ENCODE measurements around the gene RAP1A.
"Not testable (repeated sequence)": the region's sequence is repeated elsewhere in the genome, so short reads cannot be mapped to it uniquely, and the experiment has no call there.

Gene RAP1A

DNA sequence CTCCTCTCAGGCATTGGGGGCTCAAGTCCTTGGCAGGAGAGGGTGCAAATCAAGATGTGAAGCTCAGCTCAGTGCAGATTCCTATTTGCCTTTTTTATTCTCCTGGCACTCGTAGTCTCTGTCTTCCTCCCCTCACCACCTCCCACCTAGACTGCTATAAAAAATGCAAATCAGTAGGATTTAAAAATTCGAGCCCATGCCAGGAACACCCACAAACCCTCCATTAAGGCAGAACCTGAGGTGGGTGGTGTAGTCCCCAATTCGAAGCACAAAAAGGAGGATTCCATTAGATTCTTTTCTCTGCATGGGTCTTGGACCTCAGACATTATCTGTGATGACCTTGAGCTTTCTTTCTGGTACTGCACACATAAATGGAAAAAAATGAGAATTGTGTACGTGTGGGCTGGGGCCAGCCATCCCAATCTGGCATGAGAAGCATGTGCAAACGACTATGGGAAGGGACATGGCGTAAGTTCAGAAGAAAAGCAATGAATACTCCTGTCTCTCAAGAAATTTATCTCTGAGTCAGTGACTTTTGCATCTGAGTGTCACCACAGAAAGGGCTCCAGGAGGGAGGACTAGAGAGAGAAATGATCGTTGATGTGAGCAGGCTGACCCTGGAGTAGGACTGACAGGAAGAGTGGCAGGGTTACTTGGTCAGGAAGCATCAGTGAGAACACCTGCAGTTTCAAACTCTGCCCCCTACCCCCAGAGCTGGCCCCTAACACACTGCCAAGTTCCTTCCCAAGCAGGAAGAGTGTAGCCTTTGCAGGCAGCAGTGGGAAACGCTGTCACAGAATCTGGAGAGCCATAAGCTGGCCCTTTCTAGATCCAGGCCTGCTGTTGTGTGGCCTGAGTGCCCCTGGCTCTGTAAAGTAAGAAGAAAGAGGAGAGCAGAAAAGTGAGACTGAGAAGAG is 117.9 kb downstream of the RAP1A start:
- DNase-seq (ENCODE audit: low spot score), result no peak

DNA sequence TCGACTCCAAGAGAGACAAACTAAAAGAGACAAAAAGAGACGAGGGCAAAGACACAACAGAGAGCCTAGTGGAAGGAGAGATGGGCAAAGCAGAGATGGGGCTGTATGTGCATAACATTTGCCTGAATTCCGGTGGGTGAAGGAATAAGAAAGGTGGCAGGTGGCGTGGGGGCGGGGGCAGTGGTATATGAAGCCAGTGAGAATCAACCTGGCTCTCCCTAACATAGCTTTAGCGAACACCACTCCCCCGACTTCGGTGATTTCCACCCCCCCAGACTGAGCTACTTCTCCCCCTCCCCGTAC is 118.5 kb downstream of the RAP1A start:
- no peak for DNase-seq (ENCODE audit: low spot score)

DNA sequence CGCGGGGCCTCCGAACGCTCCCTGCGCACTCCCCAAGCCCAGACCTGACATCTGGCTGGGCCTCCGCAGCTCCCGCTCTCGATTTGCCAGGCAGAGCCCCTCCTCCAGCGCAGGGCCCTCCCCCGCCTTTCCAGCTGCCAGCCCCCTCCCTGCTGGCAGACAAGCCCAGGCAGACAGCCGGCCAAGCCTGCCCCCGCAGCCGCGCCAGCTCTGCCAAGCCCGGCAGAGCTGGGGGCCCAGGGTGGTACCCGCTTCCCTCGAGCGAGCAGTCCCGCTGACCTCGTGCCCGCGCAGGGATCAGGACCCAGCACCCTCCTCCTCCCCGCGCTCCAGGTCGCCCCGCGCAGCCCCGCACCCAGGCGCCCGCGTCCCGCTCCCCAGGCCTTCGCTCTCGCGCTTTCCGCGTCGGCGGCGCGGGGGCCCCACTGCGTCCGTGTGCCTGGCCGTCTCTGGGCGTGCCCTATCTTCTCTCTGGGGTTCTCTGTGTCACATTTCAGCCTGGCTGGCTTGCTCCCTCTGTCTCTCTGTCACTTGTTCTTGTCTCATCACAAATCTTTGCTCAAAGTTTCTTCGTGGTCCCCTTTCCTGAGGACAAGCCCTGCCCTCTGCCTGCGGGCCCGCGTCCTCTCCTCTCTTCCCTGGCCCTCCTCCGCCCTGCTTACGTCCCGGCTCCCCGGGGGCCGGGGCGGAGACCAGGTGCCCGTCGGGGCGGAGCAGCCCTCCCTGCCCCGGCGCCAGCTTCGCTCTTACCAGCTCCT is 119.0 kb downstream of the RAP1A start:
- DNase-seq (ENCODE audit: low spot score), result peak; percentile 34

DNA sequence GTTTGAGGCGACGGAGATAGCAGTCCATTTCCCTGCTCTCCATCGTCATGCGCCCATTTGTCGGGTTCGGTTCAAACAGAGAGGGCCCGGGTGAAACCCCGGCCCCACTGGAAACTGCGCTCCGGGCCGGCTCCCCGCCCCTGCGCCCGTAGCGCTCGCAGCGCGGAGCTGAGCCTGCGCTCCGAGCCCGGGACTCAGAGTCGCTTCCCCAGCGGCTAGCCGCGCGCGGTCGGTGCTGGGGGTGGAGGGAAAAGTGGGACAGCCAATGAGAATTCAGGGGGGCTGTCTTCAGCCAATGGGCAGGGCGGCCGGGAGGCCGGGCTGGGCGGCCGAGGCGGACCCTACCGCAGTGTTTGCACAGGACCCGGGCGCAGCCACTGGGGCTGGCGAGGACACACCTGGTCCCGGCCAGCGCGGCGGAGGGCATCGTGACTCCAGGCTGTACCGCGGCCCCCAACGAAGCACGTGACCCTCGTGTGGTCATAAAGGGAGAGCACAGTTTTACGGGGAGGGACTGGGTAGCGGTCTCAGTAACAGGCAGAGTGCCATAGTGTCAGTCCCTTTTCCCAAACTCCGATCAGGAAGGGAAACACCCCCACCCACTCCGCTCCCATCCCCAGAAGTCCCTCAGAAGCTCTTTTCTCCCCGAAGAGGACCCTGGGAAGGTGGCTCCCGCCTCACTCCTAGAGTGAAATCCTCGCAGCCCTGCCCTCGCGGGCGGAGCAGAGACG is 119.8 kb downstream of the RAP1A start, which contains the start of gene INKA2:
INKA2 (minus strand) TSS at position 202 of the 731 bp plus-strand sequence; CDS start at position 49, 153 bp downstream.
- peak; percentile 87 for DNase-seq (ENCODE audit: low spot score)

DNA sequence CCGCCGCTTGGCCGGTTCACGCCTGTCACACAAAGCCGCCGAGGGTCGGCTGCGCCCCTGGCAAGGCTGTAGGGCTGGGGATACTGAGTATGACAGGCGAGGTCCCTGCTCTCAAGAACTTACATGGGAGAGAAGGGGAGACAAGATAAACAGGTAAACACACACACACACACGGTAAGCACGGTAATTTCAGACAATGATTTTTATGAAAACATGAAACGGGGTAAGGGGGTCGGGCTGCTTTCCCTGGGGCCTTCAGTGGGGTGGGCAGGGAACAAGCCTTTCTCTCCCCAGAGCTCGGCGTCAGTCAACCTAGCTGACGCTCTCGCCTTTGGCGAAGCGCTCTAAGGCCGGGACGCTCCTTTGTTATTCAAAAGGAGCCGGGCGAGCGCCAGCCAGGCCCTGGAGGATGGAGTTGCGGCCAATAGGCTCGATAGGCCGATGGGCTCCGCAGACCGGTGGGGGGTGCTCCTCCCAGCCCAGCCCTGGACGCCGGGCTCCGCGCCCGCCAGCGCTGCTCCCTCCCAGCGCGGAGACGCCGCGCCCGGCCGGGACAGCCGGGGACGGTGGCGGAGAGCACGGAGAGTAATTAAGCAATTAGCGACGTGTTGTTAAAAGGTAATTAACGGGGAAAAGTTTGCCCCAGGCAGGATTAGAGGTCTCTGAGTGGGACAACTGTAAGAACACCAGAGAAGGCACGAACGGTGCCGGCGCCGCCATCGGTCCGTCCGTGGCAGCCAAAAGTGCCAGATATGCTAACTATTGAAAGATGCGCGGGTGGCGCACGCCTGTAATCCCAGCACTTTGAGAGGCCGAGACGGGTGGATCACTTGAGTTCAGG is 120.6 kb downstream of the RAP1A start:
- DNase-seq (ENCODE audit: low spot score), result peak; percentile 80

DNA sequence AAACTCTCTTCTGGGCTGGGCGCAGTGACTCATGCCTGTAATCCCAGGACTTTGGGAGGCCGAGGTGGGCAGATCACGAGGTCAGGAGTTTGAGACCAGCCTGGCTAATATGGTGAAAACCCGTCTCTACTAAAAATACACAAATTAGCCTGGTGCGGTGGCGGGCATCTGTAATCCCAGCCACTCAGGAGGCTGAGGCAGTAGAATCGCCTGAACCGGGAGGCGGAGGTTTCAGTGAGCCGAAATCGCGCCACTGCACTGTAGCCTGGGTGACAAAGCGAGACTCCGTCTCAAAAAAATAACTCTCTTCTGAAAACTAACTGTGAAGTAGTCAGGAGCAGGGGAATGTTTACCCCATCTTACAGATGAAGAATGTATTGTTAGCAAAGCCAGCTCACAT is 122.7 kb downstream of the RAP1A start:
- not testable (repeated sequence) for DNase-seq (ENCODE audit: low spot score)

DNA sequence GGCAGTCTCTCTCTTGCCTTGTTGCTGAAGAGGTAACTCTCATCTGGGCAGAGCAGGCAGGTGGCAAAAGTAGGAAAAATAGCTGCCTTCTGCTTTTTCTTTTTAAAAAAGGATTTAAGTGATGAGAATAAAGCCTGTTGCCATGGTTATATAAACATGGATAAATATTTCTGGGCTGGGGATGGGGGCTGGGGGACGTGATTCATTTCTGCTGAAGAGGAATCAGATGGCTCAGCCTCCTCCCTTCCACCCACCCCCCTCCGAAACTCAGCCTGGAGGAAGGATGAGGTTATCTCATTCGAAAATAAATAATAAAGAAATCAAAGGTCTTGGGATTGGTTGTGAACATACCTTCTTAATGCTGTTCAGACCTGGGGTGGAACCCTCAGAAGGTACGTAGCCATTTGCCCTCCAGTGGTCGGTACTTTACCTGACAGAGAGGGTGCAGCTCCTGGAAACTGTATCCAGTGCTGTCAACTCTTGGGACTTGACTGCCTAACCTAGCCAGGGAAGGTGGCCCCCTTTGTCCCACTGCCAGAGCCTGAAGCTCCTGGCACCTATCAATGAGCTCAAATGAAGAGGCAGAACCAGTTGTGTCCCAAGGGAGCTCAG is 123.5 kb downstream of the RAP1A start:
- DNase-seq (ENCODE audit: low spot score), result no peak

DNA sequence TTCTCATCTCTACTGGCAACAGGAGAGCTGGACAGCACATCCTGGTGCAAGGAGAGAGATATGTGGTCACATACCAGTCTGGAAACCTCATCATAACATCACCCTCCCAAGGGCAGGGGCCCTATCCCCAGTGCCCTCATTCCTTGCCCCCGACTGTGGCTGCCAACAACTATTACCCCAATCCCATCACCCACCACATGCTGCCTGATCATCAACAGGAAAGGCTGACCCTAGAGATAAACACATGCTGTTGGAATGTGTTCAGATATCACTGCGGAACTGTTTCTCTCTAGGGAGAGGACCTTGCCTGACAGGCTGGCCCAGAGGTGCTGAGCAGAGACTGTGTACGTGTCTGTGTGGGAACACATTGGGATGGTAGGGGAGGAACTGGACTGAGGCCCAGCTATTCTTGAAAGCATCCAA is 124.1 kb downstream of the RAP1A start:
- peak; percentile 63 for DNase-seq (ENCODE audit: low spot score)

DNA sequence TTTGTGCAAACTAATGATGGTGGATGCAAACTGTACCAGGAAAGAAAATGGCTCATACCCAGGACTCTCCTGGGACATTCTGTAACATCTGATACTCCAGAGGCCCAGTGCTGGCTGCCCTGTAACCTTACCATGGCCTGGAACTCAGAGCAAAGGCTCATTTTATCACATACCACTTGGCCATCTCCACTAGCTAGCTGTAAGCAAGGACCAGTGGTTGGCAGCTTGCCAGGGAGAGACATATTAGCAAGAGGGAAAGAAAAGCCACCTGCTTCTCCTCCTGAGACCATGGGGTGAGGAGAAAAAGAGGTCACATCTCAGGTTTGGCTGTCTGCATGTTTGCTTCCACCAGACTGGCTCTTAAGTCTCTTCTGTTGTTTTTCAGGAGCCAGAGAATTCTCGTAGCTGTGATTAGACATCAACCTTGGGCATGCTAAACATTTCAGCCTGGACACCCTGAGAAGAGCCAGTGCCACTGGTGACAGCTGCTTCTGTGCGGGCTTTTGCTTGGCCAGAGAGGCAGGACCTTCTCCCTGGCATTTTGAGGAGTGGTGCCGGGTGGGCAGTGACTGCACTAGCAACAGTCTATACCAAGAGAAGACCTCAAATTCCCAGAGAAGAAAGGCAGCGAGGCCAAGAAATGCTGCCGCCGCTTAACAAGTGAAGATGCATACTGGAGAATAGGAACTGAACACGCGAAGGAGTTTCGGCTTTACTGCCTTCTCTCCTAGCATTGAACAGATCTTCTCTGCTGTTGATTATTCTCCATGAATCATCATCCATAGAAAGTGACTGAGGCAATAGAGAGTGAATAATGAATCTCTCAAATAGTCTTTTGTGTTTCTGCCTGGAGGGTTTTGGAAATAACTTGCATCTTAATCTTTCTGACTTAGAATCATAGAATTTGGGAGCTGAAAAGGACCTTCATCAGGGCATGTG is 126.4 kb downstream of the RAP1A start:
- no peak for DNase-seq (ENCODE audit: low spot score)

DNA sequence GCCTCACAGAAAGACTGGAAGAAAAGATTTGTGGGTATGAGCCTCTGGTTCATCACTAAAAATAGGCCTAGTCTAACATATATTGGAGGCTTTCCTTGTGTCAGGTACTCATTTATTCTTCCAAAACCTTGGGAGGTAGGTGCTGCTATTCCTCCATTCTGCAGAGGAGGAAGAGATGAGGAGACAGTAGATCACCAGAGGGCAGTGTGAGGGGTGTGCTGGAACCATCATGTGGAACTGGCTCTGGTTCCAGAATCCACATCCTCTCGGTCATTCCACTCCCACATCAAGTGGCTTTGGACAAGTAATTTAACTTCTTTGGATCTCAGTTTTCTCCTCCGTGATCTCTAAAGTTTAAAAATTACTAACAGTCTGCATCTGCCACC is 127.0 kb downstream of the RAP1A start:
- no peak for DNase-seq (ENCODE audit: low spot score)

DNA sequence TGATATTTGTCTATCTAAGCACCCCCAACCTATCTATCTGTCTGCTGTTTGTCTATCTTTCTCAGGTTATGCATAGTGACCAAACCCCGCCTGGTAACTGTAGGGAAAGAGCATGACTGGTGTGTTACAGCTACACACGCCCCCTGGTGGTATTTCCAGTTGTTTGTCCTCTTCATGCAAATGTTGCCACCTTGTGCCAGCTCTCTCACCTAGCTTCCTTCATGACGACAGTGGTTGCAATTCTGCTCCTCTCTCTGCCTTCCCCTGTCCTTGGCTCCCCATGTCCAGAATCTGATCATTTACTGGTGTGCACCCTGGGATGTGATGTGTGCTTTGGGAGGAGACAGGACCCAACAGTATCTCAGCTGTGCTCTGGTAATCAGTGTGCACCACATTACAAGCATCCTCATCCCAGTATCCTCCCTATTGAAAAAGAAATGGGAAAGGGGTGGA is 127.7 kb downstream of the RAP1A start:
- DNase-seq (ENCODE audit: low spot score), result peak; percentile 69

DNA sequence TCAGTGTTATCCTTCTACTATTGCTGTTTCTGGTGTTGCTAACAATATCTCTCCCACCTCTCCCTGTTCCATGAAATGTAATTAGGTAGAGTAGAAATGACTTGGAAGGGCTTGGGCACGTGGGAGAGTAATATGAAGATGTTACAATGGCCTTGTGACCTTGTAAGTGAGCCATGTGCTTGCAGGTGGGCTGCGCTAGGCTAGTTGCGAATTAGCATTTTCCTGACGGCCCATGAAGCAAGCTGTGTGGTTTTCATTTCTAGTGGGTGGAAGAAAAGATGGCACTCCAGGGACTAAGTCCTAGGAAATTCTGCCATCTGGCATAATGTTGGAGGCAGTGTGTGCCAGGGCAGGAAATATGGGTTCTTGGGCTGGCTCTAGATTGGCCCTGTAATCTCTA is 128.4 kb downstream of the RAP1A start:
- DNase-seq (ENCODE audit: low spot score), result no peak

DNA sequence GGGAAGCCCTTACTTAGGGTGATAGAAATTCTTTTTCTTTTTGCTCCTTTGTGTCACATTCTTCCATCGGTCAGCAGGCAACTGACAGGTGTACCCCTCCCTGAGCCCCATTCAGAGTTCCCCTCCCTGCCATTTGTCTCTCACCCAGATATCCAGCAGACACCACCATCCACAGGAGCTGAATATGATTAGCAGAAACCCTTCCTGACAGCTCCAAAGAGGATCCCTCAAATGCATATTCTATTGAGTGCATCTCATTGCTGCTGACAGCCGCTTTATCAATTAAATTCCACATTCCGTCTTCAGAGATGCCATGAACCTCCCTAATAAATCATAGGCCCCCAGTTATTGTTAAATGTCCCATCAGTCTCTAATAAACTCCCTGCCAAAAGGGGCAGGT is 130.0 kb downstream of the RAP1A start:
- no peak for DNase-seq (ENCODE audit: low spot score)

DNA sequence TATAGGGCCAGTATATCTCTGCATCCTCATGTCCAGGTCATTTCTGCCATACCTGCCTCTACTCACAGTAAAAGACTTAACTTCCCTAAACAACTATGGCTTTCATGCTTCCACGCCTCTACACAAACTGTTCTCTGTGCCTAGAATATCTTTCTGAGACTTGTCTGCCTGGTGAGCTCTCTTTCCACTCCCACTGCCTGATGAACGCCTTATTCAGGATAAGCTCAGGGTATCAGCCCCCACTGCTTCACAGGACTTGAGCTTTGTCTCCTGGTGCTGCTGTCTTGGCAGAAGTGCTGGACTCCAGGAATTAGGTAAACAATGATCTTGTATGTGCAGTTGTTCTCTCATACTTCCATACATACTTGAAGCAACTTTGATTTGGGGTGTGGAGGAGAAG is 131.3 kb downstream of the RAP1A start:
- DNase-seq (ENCODE audit: low spot score), result no peak

DNA sequence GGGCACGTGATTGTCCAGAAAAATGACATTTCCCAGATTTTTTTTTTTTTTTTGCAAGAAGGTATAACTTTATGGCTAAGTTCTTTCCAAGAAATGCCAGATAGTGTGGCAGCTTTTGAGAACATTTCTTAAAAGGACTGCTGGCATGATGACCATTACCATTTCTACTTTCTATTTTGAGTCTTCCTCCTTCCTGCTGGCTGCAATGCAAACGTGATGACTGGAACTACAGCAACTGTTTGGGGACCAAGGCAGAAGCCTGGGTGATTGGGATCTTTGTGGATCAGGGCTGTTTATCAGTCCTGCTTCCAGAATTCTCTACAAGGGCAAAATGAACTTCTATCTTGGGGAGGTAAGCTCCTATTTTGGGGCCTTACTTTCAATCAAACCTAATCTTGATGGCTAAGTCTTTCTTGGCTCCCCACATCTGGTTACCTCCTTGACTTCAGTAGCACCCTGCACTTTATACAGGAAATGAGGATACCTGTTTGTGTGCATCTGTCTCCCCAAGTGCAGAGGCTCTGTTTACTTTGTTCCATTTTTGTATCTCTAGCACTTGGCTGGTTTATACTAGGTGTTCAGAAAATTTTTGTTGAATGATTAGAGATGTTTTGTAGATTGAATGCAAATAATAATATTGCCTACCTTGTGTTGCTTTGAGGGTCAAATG is 132.5 kb downstream of the RAP1A start:
- no peak for DNase-seq (ENCODE audit: low spot score)

DNA sequence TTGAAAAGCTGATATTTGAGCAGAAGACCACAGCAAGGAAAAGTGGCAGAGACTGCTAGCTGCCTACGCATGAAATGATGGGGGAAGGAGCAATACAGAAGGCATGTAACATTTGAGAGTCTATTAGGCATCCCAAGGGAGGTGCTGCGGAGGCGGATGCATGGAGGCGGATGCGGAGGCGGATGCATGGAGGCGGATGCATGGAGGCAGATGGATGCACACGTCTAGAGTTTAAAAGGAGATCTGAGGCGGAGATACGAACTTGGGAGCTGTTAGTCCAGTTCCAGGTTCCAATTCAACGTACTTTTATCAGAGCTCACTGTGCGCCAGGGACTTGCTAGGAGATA is 135.4 kb downstream of the RAP1A start:
- DNase-seq (ENCODE audit: low spot score), result peak; percentile 60

DNA sequence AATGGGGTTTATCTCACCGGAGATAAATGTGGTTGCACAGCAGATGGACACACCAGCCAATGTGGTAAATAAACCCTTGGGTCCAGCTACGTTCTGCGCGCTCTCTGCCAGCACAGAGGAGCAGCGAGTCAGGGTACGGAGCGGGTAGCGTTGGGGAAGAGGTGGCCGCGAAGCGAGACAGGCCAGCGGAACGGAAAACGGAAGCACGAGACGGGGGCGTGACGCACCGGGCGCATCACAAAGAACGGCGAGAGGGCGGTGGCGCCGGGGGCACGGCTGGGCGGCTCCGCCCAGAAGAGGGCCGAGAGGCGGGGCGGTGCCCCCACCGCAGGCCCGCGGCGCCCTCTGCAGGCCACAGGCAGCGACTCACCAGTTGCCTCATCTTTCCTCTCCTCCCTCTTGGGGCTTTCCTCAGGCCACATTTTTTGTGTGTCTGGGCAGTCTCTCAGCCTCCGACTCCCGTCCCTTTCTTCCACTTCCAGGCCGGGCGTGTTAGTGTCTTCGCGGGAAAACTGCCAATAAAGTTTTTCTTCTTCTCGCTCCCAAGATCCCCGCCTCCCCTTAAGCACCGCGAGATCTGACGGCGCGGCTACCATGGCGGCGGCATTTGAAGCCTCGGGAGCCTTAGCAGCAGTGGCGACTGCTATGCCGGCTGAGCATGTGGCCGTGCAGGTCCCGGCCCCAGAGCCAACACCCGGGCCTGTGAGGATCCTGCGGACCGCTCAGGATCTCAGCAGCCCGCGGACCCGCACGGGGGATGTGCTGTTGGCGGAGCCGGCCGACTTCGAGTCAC is 135.9 kb downstream of the RAP1A start, which contains the start of gene DDX20:
DDX20 (plus strand) TSS at position 571 of the 793 bp plus-strand sequence; CDS start at position 595, 24 bp downstream.
- peak; percentile 96 for DNase-seq (ENCODE audit: low spot score)

DNA sequence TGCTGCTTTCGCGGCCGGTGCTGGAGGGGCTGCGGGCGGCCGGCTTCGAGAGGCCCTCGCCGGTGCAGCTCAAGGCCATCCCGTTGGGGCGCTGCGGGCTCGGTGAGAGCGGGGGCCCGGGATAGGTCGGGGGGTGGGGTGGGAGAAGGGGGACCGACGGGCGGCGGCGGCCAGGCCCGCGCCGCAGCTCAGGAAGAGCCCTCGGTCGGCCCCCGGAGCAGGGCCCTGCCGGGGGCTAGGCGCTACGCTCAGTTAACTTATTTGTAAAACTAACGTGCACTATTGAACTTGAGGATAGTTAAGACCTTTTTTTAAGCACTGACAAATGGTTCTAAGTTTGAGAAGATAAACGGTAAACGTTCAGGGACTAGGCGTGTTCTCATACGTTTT is 136.5 kb downstream of the RAP1A start:
- DNase-seq (ENCODE audit: low spot score), result no peak

DNA sequence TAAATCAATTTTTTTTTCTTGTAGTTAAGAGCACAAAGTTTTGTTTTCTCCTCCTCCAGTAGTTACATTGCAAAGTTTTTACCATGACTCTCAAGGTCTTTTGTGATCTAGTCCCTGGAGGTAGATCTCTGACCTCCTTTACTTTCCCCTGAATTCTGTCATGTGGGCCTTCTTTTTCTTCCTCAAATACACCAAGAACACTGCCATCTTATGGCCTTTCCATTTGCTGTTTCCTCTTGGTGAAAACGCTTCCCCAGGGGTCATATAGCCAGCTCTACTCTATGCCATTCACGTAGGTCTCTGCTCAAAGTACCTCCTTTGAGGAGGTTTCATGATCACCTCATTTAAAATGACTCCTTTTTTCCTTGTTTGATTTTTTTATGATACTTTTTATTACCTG is 138.8 kb downstream of the RAP1A start:
- no peak for DNase-seq (ENCODE audit: low spot score)
